ENCODE results near the gene SLC45A1. TPM values are rescaled to one million over a fixed set of nuclear protein-coding genes. Genes with fewer than 3 reads are reported as not detected.

SLC45A1 gene
- total and polyA plus RNA-seq, 12 donors, result 0.53 to 4.1 (median 1.6) TPM

DNA sequence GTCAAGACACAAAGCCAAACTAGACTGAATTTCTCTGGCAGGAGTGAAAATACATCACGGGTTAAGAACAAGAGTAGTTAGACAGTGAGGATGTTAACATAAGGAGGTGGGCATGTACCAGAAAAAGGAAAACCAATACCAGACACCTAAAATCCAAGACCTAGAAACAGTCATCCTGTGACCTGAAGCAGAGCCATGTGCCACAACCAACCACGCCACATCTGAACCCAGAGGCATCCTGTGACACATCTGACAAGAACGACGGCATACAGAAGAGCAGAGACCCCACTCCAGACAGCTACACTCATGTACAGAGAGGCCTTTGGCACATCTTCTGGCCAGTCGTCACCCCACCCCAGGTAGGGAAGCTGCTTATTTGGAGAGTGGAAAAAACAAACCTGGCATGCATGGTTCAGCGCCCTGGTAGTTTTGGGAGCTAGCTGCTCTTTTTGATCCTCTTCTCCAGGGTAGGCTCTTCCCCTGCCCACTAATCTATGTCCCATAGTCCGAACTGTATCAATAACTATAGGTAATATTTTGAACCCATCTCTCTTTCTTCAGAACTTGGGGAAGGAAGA is 72.1 kb downstream of the SLC45A1 start:
- H3K36me3 ChIP-seq, result peaks cover 0 to 48% (median 11%) of the 10 kb centered on the region in 9 donors
- H3K4me3 ChIP-seq, result no peak overlapping the region
- peak overlapping the region in 3 of 10 donors; percentile 12 to 32 (median 29) for H3K27ac ChIP-seq
- H3K4me1 ChIP-seq, result peaks cover 0 to 93% (median 79%) of the 10 kb centered on the region in 9 donors
- no peaks in the 10 kb centered on the region for H3K27me3 ChIP-seq
- no peak for DNase-seq
- H3K9me3 ChIP-seq, result no peaks in the 10 kb centered on the region
- WGBS, 2 donors, result 66 to 81% methylated on average over 7 of the region's 7 CpGs
- peak in 3 of 8 donors; percentile 20 to 36 (median 27) for ATAC-seq
- intact Hi-C loops (cut with DNase I), result no loop called here
- TF ChIP-seq, protein P1, sequence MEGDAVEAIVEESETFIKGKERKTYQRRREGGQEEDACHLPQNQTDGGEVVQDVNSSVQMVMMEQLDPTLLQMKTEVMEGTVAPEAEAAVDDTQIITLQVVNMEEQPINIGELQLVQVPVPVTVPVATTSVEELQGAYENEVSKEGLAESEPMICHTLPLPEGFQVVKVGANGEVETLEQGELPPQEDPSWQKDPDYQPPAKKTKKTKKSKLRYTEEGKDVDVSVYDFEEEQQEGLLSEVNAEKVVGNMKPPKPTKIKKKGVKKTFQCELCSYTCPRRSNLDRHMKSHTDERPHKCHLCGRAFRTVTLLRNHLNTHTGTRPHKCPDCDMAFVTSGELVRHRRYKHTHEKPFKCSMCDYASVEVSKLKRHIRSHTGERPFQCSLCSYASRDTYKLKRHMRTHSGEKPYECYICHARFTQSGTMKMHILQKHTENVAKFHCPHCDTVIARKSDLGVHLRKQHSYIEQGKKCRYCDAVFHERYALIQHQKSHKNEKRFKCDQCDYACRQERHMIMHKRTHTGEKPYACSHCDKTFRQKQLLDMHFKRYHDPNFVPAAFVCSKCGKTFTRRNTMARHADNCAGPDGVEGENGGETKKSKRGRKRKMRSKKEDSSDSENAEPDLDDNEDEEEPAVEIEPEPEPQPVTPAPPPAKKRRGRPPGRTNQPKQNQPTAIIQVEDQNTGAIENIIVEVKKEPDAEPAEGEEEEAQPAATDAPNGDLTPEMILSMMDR (IDR thresholded peaks at IDR 0.05), result no peak

DNA sequence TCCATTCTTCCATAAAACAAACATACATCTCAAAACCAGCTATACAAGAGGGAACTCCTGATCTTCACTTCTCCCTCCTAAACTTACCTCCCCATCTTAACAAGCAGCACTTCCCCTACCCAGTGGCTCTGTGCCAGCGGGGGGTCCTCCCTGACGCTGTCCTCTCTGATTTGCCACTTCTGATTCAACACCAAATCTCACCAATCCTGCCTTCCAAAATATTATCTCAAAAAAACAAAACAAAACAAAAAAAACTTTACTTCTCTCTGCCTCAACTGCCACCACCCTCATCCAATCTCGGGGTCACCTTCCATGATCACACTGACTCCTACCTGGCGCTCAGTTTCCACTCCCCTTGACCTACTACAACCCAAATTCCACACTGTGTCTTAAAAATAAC is 72.8 kb downstream of the SLC45A1 start:
- no peaks in the 10 kb centered on the region for H3K27me3 ChIP-seq
- TF ChIP-seq, protein P1 (IDR thresholded peaks at IDR 0.05), result no peak
- intact Hi-C loops (cut with DNase I), result no loop called here
- peaks cover 0 to 51% (median 11%) of the 10 kb centered on the region in 9 donors for H3K36me3 ChIP-seq
- DNase-seq, result no peak
- no peak overlapping the region for H3K4me3 ChIP-seq
- no peaks in the 10 kb centered on the region for H3K9me3 ChIP-seq
- ATAC-seq, result no peak
- 82% methylated on average over 4 of the region's 4 CpGs for WGBS, 2 donors
- H3K27ac ChIP-seq, result peak overlapping the region in 3 of 10 donors; percentile 12 to 32 (median 29)
- H3K4me1 ChIP-seq, result peaks cover 0 to 93% (median 79%) of the 10 kb centered on the region in 9 donors

DNA sequence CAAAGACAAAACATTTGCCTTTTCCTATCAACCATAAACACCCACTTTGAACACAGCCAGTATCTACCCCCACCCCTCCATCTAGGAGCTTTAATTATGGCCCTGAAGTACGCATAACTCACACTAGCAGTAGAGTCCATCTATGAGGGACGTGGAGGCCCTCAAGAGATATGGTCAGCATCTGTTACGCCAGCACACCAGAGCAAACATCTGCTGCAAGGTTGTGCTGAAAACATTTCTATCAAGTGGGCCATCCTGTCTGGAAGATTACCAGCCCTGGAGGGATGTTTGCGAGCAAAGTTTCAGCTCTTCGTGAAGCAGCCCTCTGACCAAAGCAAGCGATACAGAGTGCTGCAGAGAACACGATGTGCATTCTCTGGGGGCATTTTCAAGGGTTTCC is 74.6 kb downstream of the SLC45A1 start:
- Histone ChIP-seq H3K9me3 (no peaks in the 10 kb centered on the region), H3K27me3 (no peaks in the 10 kb centered on the region), H3K36me3 (peaks cover 0 to 60% (median 11%) of the 10 kb centered on the region in 9 donors), H3K4me1 (peaks cover 7 to 94% (median 86%) of the 10 kb centered on the region in 9 donors), H3K4me3 (no peak overlapping the region), H3K27ac (peak overlapping the region in 7 of 10 donors; percentile 3 to 38 (median 12))
- TF ChIP-seq, protein P1 (IDR thresholded peaks at IDR 0.05), result no peak
- intact Hi-C loops (cut with DNase I), result no loop called here
- 62 to 78% methylated on average over 7 of the region's 7 CpGs for WGBS, 2 donors
- no peak for DNase-seq
- peak in 2 of 8 donors; percentile 5 to 25 for ATAC-seq
